ENCODE results near the gene GPRC5D.

GRCh38 chr12:12926571-12927071 is 25.3 kb downstream of the GPRC5D start:
- TF ChIP-seq TAF1 (IDR thresholded peaks at IDR 0.05; ENCODE audit: low read depth, low read length) = no peak
- no peak for TF ChIP-seq POLR2A (IDR thresholded peaks at IDR 0.05; ENCODE audit: low read depth, low read length)
- TF ChIP-seq POLR2AphosphoS5 (IDR thresholded peaks at IDR 0.05; ENCODE audit: low read depth, low read length) = no peak
- no peak for TF ChIP-seq PAX5 (IDR thresholded peaks at IDR 0.05; ENCODE audit: insufficient read depth, low read length, severe bottlenecking)
- TF ChIP-seq SPI1 (IDR thresholded peaks at IDR 0.05; ENCODE audit: low read depth, low read length) = no peak

All from GM12891 (cell line).